Suppressor macrophage (primary cell): Measurements from ENCODE around the gene SLC29A3.
"Not testable (repeated sequence)": the region's sequence is repeated elsewhere in the genome, so short reads cannot be mapped to it uniquely, and the experiment has no call there.

ENCODE experiments used
- DNase-seq, 4 experiments: peaks; one replicate each; pipeline ENCODE4 v3.0.0-alpha.2; 2020 to 2022
- total RNA-seq, 17 experiments: gene quantifications; one replicate each; lab custom pipeline; 2026; ENCODE audit warnings: mixed read lengths in 6 of 17, inconsistent platforms in 3 of 17; lab: John Stamatoyannopoulos, UW

SLC29A3 gene
- 5.1 to 185 (median 76.7) reads per million in 17 experiments for total RNA-seq

GRCh38 chr10:71319042-71319799 is at the start of gene SLC29A3:
SLC29A3 (plus strand) TSS chr10:71319259; CDS start chr10:71319310, 51 bp downstream.
- DNase-seq: peak; percentile 92 to 96 (median 94)

- no peak for DNase-seq
Observed at GRCh38 chr10:71269301-71270288, 49.5 kb upstream of the SLC29A3 start.

- peak; percentile 69 to 85 (median 80) for DNase-seq
Observed at GRCh38 chr10:71270301-71271220, 48.5 kb upstream of the SLC29A3 start.

- DNase-seq: no peak
Observed at GRCh38 chr10:71271662-71272055, 47.4 kb upstream of the SLC29A3 start.

- DNase-seq: peak; percentile 21 to 58 (median 36)
Observed at GRCh38 chr10:71272056-71272771, 46.8 kb upstream of the SLC29A3 start.

- DNase-seq: not testable (repeated sequence)
Observed at GRCh38 chr10:71272974-71273373, 46.1 kb upstream of the SLC29A3 start.

- DNase-seq: no peak
Observed at GRCh38 chr10:71273506-71273905, 45.6 kb upstream of the SLC29A3 start.

- DNase-seq: peak; percentile 35 to 56 (median 46)
Observed at GRCh38 chr10:71274901-71275796, 43.9 kb upstream of the SLC29A3 start.

GRCh38 chr10:71276873-71277272 is 42.2 kb upstream of the SLC29A3 start:
- no peak for DNase-seq

- no peak for DNase-seq
Observed at GRCh38 chr10:71277914-71278665, 41.0 kb upstream of the SLC29A3 start.

- DNase-seq: peak in 3 of 4 experiments; percentile 18 to 33 (median 28)
Observed at GRCh38 chr10:71278691-71279588, 40.1 kb upstream of the SLC29A3 start.

- DNase-seq: peak in 2 of 4 experiments; percentile 33 to 44
Observed at GRCh38 chr10:71279590-71280170, 39.4 kb upstream of the SLC29A3 start.

- no peak for DNase-seq
Observed at GRCh38 chr10:71280216-71280615, 38.8 kb upstream of the SLC29A3 start.

GRCh38 chr10:71280825-71281224 is 38.2 kb upstream of the SLC29A3 start:
- no peak for DNase-seq

- no peak for DNase-seq
Observed at GRCh38 chr10:71281646-71282322, 37.3 kb upstream of the SLC29A3 start.

GRCh38 chr10:71282323-71282680 is 36.8 kb upstream of the SLC29A3 start:
- no peak for DNase-seq

GRCh38 chr10:71283410-71283809 is 35.6 kb upstream of the SLC29A3 start:
- no peak for DNase-seq
